Panc1 (cell line): ENCODE results near the gene PATE4. TPM values are rescaled to one million over a fixed set of nuclear protein-coding genes. Genes with fewer than 3 reads are reported as not detected.

Experiments
- ATAC-seq: fragments of 200-7000 bp; cut with Tn5 transposase; 2 replicates; pipeline ENCODE4 v1.9.1; 2020; ENCODE audit warnings: mild to moderate bottlenecking, moderate library complexity
- BruUV-seq: library from RNA; stranded (reverse); fragments of 400-500 nt; replicated peaks from 2 replicates; lab custom pipeline; 2021; lab: Mats Ljungman, UMichigan
- CTCF ChIA-PET: fragments of 300-600 bp; sonication (Branson Sonifier 250); formaldehyde crosslinking; loops from one replicate; lab custom pipeline; 2022; ENCODE audit warnings: antibody characterized with exemption; lab: Charles Lee
- POLR2A ChIA-PET: fragments of 300-600 bp; sonication (Branson Sonifier 250); formaldehyde crosslinking; loops from one replicate; lab custom pipeline; 2022; ENCODE audit warnings: antibody characterized with exemption; lab: Charles Lee
- DNase-seq: peaks from one replicate; pipeline ENCODE4 v3.0.0-alpha.2; 2010; ENCODE audit warnings: low read depth, low spot score
- H3K27ac ChIP-seq: 2 replicates; pipeline ENCODE4 v1.5.1; 2011; ENCODE audit warnings: mild to moderate bottlenecking, low read length, inconsistent platforms
- H3K27me3 ChIP-seq: fragments of 200-500 bp; sonication (Bioruptor generic); 2 replicates; pipeline ENCODE4 v1.6.0; 2014; ENCODE audit warnings: low read length, inconsistent platforms; ENCODE audit not compliant: control insufficient read depth, insufficient read depth
- H3K36me3 ChIP-seq: fragments of 200-500 bp; sonication (Bioruptor generic); 2 replicates; pipeline ENCODE4 v1.5.1; 2014; ENCODE audit warnings: inconsistent platforms, mild to moderate bottlenecking, low read length, moderate library complexity; ENCODE audit not compliant: control insufficient read depth, insufficient read depth
- H3K4me1 ChIP-seq: 2 replicates; pipeline ENCODE4 v1.5.1; 2011; ENCODE audit warnings: inconsistent platforms, mild to moderate bottlenecking, low read length, moderate library complexity; ENCODE audit not compliant: control insufficient read depth, insufficient read depth
- H3K4me3 ChIP-seq, 2 experiments: 2 replicates each; pipeline ENCODE4 v1.5.1; 2011 to 2012; ENCODE audit warnings: low read depth in 2 of 2, low read length in 2 of 2, mild to moderate bottlenecking in 2 of 2, inconsistent platforms in 1 of 2, moderate library complexity in 1 of 2
- H3K9me3 ChIP-seq: fragments of 200-500 bp; sonication (Bioruptor generic); 2 replicates; pipeline ENCODE4 v1.5.1; 2014; ENCODE audit warnings: low read depth, mild to moderate bottlenecking, inconsistent platforms, low read length, moderate library complexity; ENCODE audit not compliant: control insufficient read depth, insufficient read depth
- POLR2AphosphoS5 ChIP-seq: IDR thresholded peaks from 2 replicates; pipeline ENCODE4 v1.6.1; 2012; ENCODE audit warnings: mild to moderate bottlenecking, low read depth, low read length, moderate library complexity
- SIN3A ChIP-seq: IDR thresholded peaks from 2 replicates; pipeline ENCODE4 v1.6.1; 2012; ENCODE audit warnings: low read depth, mild to moderate bottlenecking, low read length, moderate library complexity, borderline replicate concordance; ENCODE audit not compliant: insufficient read depth
- TCF7L2 ChIP-seq: IDR thresholded peaks from 2 replicates; pipeline ENCODE4 v1.6.1; 2011; ENCODE audit warnings: mild to moderate bottlenecking, low read depth, low read length, inconsistent platforms
- in situ Hi-C: cut with HindIII; loops from 2 replicates; pipeline ENCODE4 v1.10.0; 2016; ENCODE audit warnings: low sequenced_read_pairs, low pct_unique_long_range_greater_than_20kb
- intact Hi-C: fragments of 100-400 bp; cut with micrococcal nuclease; formaldehyde crosslinking; loops from one replicate; pipeline ENCODE4 v1.10.0; 2022; ENCODE audit not compliant: unreplicated experiment
- total RNA-seq: library from RNA; stranded (reverse); gene quantifications from one replicate; pipeline ENCODE4 v1.2.1, GENCODE V29; 2021; ENCODE audit not compliant: unreplicated experiment
- TF ChIP-seq, protein P1 (sequence below), 2 experiments: IDR thresholded peaks; 2 replicates each; pipeline ENCODE4 v1.6.1; 2011 to 2012; ENCODE audit warnings: low read depth in 2 of 2, control low read depth in 1 of 2, low read length in 1 of 2, mild to moderate bottlenecking in 1 of 2, moderate library complexity in 1 of 2; ENCODE audit not compliant: insufficient read depth in 1 of 2
- TF ChIP-seq, protein P2 (sequence below): fragments of 450-650 bp; IDR thresholded peaks from 2 replicates; pipeline ENCODE4 v1.5.1; 2017; ENCODE audit warnings: mild to moderate bottlenecking

The PATE4 gene
- total RNA-seq, 1 experiment from 2014 or later, result not detected

DNA sequence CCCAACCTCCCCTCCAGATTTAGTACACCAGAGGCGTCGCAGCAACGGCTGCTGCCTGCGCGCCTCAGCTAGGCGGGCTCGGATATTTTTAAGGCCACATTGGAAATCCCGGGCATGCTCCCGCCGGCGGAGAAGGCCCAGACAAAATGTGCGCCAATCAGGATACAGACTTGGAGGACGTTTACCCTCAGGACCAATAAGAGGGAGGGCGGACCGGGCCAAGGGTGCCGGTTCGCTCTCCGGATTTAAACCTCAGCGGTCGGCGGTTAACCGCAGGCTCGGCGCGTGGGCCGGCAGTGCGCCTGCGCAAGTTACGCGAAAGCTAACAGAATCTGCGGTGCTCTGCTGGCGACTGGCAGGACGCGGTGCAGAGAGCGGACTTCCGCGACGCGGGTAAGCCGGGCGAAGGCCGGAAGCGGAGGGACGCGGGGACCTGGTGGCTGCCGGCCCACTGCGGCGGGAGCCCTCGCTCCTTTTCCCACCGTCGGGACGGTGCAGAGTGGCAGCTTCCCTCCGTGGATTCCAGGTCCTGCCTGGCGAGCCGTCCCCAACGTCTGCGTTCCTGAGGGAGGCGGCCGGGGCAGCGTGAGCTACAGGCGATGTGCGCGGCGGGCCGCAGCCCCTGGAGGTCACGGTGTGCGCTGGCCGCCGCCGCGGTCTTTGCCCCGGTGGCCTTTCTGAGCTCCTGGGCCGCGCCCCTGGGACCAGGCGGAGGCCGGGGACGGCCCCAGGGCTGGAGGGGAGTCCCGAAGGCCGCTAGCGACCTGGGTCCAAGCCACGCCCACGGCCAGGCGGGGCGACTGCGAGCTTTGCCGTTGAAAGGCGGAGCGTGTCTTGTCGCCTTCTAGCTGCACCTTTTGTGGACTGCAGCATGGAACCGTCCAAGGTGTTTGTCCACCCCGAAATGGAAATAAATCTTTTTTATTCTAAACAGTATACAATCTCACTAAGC is 54.5 kb downstream of the PATE4 start, which contains the start of gene HYLS1:
HYLS1 (plus strand) TSS at position 296 of the 952 bp plus-strand sequence. CDS start 11,701 bp downstream, outside the sequence.
- Histone ChIP-seq H3K9me3 (no peaks in the 10 kb centered on the region), H3K4me1 (peaks cover 35% of the 10 kb centered on the region), H3K36me3 (peaks cover 15% of the 10 kb centered on the region), H3K27ac (peak within 1 kb of the TSS; percentile 96), H3K4me3 (peak within 1 kb of the TSS; percentile 66 to 91), H3K27me3 (no peaks in the 10 kb centered on the region)
- DNase-seq (peak; percentile 89), ATAC-seq (peak; percentile 96)
- ChIA-PET POLR2A (interaction anchor here (0.6 to 1.2 kb wide), 13 partner anchors 8 to 1441 kb away, joined by 3 to 11 read pairs (median 4); partner anchors contain the start of gene PUS3), CTCF (interaction anchor here (0.6 to 0.7 kb wide), 3 partner anchors 40 to 982 kb away, joined by 3 to 9 read pairs (median 4); no protein-coding TSS in a partner anchor)
- in situ Hi-C loops, result no loop called here
- no TSS peak for BruUV-seq
- intact Hi-C loops, result no loop called here
- TF ChIP-seq TCF7L2, result peak; percentile 62; the same call in 1 of the 2 replicates
- 0 out of 2 replicates have a peak, but pooled peaks have one; percentile 19 for TF ChIP-seq SIN3A
- peak; percentile 95 for TF ChIP-seq POLR2AphosphoS5
- TF ChIP-seq, protein P1, sequence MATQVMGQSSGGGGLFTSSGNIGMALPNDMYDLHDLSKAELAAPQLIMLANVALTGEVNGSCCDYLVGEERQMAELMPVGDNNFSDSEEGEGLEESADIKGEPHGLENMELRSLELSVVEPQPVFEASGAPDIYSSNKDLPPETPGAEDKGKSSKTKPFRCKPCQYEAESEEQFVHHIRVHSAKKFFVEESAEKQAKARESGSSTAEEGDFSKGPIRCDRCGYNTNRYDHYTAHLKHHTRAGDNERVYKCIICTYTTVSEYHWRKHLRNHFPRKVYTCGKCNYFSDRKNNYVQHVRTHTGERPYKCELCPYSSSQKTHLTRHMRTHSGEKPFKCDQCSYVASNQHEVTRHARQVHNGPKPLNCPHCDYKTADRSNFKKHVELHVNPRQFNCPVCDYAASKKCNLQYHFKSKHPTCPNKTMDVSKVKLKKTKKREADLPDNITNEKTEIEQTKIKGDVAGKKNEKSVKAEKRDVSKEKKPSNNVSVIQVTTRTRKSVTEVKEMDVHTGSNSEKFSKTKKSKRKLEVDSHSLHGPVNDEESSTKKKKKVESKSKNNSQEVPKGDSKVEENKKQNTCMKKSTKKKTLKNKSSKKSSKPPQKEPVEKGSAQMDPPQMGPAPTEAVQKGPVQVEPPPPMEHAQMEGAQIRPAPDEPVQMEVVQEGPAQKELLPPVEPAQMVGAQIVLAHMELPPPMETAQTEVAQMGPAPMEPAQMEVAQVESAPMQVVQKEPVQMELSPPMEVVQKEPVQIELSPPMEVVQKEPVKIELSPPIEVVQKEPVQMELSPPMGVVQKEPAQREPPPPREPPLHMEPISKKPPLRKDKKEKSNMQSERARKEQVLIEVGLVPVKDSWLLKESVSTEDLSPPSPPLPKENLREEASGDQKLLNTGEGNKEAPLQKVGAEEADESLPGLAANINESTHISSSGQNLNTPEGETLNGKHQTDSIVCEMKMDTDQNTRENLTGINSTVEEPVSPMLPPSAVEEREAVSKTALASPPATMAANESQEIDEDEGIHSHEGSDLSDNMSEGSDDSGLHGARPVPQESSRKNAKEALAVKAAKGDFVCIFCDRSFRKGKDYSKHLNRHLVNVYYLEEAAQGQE (IDR thresholded peaks at IDR 0.05; ENCODE audit: insufficient read depth in 1 of 2, low read depth in 2 of 2, low read length in 1 of 2), result no peak; a peak in 2 of 4 replicates
- TF ChIP-seq, protein P2, sequence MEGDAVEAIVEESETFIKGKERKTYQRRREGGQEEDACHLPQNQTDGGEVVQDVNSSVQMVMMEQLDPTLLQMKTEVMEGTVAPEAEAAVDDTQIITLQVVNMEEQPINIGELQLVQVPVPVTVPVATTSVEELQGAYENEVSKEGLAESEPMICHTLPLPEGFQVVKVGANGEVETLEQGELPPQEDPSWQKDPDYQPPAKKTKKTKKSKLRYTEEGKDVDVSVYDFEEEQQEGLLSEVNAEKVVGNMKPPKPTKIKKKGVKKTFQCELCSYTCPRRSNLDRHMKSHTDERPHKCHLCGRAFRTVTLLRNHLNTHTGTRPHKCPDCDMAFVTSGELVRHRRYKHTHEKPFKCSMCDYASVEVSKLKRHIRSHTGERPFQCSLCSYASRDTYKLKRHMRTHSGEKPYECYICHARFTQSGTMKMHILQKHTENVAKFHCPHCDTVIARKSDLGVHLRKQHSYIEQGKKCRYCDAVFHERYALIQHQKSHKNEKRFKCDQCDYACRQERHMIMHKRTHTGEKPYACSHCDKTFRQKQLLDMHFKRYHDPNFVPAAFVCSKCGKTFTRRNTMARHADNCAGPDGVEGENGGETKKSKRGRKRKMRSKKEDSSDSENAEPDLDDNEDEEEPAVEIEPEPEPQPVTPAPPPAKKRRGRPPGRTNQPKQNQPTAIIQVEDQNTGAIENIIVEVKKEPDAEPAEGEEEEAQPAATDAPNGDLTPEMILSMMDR, result peak; percentile 59

Other genes with a start within 250 kb of the PATE4 start
- gene STT3A, start 240.5 kb upstream of the PATE4 start, total RNA-seq, result 229 TPM
- 71.6 TPM for gene CHEK1, start 208.2 kb upstream of the PATE4 start, total RNA-seq
- 0.26 TPM for gene ACRV1, start 152.5 kb upstream of the PATE4 start, total RNA-seq
- gene PATE1, start 87.0 kb upstream of the PATE4 start, total RNA-seq, result not detected
- 0.18 TPM for gene PATE2, start 54.5 kb upstream of the PATE4 start, total RNA-seq
- gene PATE3, start 45.2 kb upstream of the PATE4 start, total RNA-seq, result not detected
- 32.2 TPM for gene HYLS1, start 54.4 kb downstream of the PATE4 start, total RNA-seq
- gene PUS3, start 69.9 kb downstream of the PATE4 start, total RNA-seq, result 15.1 TPM
- gene DDX25, start 71.2 kb downstream of the PATE4 start, total RNA-seq, result 0.15 TPM
- not detected for gene VSIG10L2, start 112.7 kb downstream of the PATE4 start, total RNA-seq
- 17.1 TPM for gene CDON, start 229.6 kb downstream of the PATE4 start, total RNA-seq